ENCODE measurements around the gene APOA4. TPM values are rescaled to one million over a fixed set of nuclear protein-coding genes. Genes with fewer than 3 reads are reported as not detected.

APOA4 gene
- total RNA-seq, 1 experiment from 2014 or later: not detected

GRCh38 chr11:116830184-116830912, 7.2 kb upstream of the APOA4 start:
- no TSS peak for BruUV-seq (replicated peaks)

GRCh38 chr11:116829525-116830183, 6.5 kb upstream of the APOA4 start, which contains the start of gene APOC3:
Gene APOC3, plus strand, starts transcription at chr11:116829907. Its CDS starts 676 bp downstream, at chr11:116830583.
- no peak within 1 kb of the TSS for H3K27ac ChIP-seq (ENCODE audit: low read length)
- no peak within 1 kb of the TSS for H3K4me3 ChIP-seq (ENCODE audit: low read depth in 2 of 2, low read length in 2 of 2)
- CTCF ChIA-PET: no interaction called here
- no peaks in the 10 kb centered on the region for H3K36me3 ChIP-seq (ENCODE audit: control insufficient read depth, insufficient read depth, low read length)
- no peaks in the 10 kb centered on the region for H3K9me3 ChIP-seq (ENCODE audit: control insufficient read depth, insufficient read depth, low read depth, low read length)
- no peak for ATAC-seq
- in situ Hi-C loops (cut with HindIII; ENCODE audit: low pct_unique_long_range_greater_than_20kb, low sequenced_read_pairs): no loop called here
- BruUV-seq (replicated peaks): no TSS peak
- intact Hi-C loops (cut with micrococcal nuclease; ENCODE audit: unreplicated experiment): no loop called here
- no peak for DNase-seq (ENCODE audit: low read depth, low spot score)
- POLR2A ChIA-PET: no interaction called here
- no peaks in the 10 kb centered on the region for H3K27me3 ChIP-seq (ENCODE audit: control insufficient read depth, insufficient read depth, low read length)
- no peaks in the 10 kb centered on the region for H3K4me1 ChIP-seq (ENCODE audit: control insufficient read depth, insufficient read depth, low read length)
- TF ChIP-seq SIN3A (IDR thresholded peaks at IDR 0.05; ENCODE audit: borderline replicate concordance, insufficient read depth, low read depth, low read length): no peak
- no peak for TF ChIP-seq REST (IDR thresholded peaks at IDR 0.05; ENCODE audit: insufficient read depth in 1 of 2, low read depth in 2 of 2, low read length in 1 of 2)
- no peak for TF ChIP-seq CTCF (IDR thresholded peaks at IDR 0.05)
- no peak for TF ChIP-seq TCF7L2 (IDR thresholded peaks at IDR 0.05; ENCODE audit: low read depth, low read length)

More at GRCh38 chr11:116830184-116830912, 7.2 kb upstream of the APOA4 start:
- TF ChIP-seq POLR2AphosphoS5 (IDR thresholded peaks at IDR 0.05; ENCODE audit: low read depth, low read length): no peak
- TF ChIP-seq REST (IDR thresholded peaks at IDR 0.05; ENCODE audit: insufficient read depth in 1 of 2, low read depth in 2 of 2, low read length in 1 of 2): no peak
- TF ChIP-seq SIN3A (IDR thresholded peaks at IDR 0.05; ENCODE audit: borderline replicate concordance, insufficient read depth, low read depth, low read length): no peak
- no peak for TF ChIP-seq CTCF (IDR thresholded peaks at IDR 0.05)
- no peak for TF ChIP-seq TCF7L2 (IDR thresholded peaks at IDR 0.05; ENCODE audit: low read depth, low read length)
- POLR2A ChIA-PET: no interaction called here
- in situ Hi-C loops (cut with HindIII; ENCODE audit: low pct_unique_long_range_greater_than_20kb, low sequenced_read_pairs) (no loop called here), intact Hi-C loops (cut with micrococcal nuclease; ENCODE audit: unreplicated experiment) (no loop called here)
- CTCF ChIA-PET: no interaction called here
- Histone ChIP-seq H3K9me3 (ENCODE audit: control insufficient read depth, insufficient read depth, low read depth, low read length) (no peaks in the 10 kb centered on the region), H3K4me3 (ENCODE audit: low read depth in 2 of 2, low read length in 2 of 2) (no peak overlapping the region), H3K27ac (ENCODE audit: low read length) (no peak overlapping the region), H3K27me3 (ENCODE audit: control insufficient read depth, insufficient read depth, low read length) (no peaks in the 10 kb centered on the region), H3K36me3 (ENCODE audit: control insufficient read depth, insufficient read depth, low read length) (no peaks in the 10 kb centered on the region), H3K4me1 (ENCODE audit: control insufficient read depth, insufficient read depth, low read length) (no peaks in the 10 kb centered on the region)
- ATAC-seq (no peak), DNase-seq (ENCODE audit: low read depth, low spot score) (no peak)

Data from Panc1 (cell line).